LNCAP (cell line): ENCODE data around the gene FAM240B.

ENCODE experiments used
- TF ChIP-seq, protein P1 (sequence below): fragments of 450-650 bp; IDR thresholded peaks from 2 replicates; pipeline ENCODE4 v1.5.1; 2017; ENCODE audit warnings: mild to moderate bottlenecking

Gene FAM240B

DNA sequence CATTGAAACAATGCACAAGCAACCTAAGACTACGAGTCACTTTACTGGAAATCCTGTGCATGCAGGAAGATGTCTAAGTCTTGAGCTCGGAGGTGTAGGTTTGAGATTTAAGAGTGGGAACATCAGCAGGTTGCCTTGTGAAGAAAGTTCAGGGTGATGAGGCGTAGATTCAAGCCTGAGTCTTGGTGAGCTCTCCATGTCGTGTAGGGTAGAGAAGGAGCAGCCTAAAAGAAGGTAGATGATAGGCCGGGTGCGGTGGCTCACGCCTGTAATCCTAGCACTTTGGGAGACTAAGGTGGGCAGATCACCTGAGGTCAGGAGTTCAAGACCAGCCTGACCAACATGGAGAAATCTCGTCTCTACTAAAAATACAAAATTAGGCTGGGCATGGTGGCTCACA is 69.4 kb downstream of the FAM240B start:
- TF ChIP-seq, protein P1, sequence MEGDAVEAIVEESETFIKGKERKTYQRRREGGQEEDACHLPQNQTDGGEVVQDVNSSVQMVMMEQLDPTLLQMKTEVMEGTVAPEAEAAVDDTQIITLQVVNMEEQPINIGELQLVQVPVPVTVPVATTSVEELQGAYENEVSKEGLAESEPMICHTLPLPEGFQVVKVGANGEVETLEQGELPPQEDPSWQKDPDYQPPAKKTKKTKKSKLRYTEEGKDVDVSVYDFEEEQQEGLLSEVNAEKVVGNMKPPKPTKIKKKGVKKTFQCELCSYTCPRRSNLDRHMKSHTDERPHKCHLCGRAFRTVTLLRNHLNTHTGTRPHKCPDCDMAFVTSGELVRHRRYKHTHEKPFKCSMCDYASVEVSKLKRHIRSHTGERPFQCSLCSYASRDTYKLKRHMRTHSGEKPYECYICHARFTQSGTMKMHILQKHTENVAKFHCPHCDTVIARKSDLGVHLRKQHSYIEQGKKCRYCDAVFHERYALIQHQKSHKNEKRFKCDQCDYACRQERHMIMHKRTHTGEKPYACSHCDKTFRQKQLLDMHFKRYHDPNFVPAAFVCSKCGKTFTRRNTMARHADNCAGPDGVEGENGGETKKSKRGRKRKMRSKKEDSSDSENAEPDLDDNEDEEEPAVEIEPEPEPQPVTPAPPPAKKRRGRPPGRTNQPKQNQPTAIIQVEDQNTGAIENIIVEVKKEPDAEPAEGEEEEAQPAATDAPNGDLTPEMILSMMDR, result no peak

- TF ChIP-seq, protein P1, result no peak
Measured at GRCh38 chr9:38649731-38650363, 70.1 kb downstream of the FAM240B start.

GRCh38 chr9:38644601-38645000 is 75.3 kb downstream of the FAM240B start:
- TF ChIP-seq, protein P1, result no peak
